GM18907 (cell line): Measurements from ENCODE around the gene FAF1.

Experiments
- ATAC-seq: cut with Tn5 transposase; IDR thresholded peaks from one replicate; pipeline ENCODE4 v1.9.1; 2021; ENCODE audit warnings: mild to moderate bottlenecking, moderate library complexity; ENCODE audit not compliant: unreplicated experiment

The FAF1 gene

GRCh38 chr1:50978852-50979781 is 19.1 kb upstream of the FAF1 start:
- ATAC-seq: no peak

- peak; percentile 48 for ATAC-seq
These were observed 18.2 kb upstream of the FAF1 start for GRCh38 chr1:50978144-50978851.

GRCh38 chr1:50977575-50978143 is 17.6 kb upstream of the FAF1 start:
- peak; percentile 57 for ATAC-seq

DNA sequence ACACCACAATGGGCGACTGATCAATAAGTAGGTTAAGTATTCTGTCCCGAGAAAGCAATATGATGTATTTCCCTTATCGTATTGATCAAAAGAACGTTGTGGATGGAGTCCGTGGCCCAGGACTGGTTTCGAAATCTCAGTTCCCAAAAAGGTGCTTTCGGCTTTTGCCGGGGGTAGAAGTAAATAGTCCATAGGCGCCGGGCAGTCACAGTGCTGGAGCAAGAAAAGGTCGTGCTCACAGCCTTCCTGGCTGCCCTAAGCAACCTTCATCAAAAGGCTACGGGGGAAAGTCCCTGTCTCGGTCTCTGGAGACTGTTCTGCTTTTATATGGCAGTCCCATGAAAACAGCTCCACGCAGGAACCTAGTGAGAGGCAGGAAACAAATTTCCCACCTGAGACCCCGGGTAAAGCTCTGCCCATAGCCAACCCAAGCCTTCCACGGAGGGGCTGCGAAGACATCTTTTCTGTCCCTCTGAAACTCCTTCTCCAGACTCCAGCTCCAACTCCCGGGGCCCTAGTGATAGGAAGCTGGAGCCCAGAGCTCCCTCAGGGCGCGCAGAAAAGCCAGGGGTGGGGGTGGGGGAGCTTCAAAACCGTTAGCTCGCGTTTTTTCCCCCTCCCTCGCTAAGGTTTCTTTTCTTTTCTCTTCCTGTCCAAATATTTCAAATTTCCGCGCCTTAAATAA is 17.0 kb upstream of the FAF1 start:
- ATAC-seq: peak; percentile 66

GRCh38 chr1:50976111-50976889 is 16.2 kb upstream of the FAF1 start:
- ATAC-seq: peak; percentile 11

GRCh38 chr1:50975436-50975835 is 15.4 kb upstream of the FAF1 start:
- ATAC-seq: no peak

DNA sequence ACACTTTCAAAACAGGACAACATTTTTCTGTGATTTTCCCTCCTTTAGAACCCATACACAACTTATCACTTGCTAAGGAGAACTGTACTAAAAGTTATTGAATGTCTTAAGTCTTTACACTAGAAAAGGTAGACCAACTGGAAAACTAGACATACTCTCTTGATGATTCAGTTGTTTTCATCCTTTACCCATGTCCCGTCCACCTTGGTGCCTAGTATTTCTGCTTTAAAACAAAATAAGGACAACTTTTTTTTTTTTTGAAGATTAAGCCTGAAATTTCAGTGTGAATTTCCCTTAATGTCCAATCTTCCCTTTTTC is 14.5 kb upstream of the FAF1 start:
- no peak for ATAC-seq

- ATAC-seq: no peak
These were observed 14.0 kb upstream of the FAF1 start for GRCh38 chr1:50973875-50974617.

DNA sequence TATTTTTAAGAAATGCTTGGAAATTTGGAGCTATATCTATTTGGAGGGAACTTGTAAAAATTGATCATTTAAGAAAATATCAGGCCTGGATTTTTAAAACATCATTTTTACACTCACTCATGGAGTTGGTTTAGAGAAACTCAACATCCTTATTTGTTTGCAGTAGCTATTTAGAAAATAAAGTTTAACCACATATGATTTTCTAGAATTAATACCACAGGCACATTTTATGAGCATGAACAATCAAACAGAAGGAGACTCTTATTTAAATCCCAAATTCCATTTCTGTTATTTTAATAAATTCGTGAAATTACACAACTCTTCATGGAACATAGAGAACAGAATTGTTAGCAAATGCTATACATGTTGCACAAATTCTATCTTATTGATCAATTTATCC is 13.2 kb upstream of the FAF1 start:
- ATAC-seq: no peak

DNA sequence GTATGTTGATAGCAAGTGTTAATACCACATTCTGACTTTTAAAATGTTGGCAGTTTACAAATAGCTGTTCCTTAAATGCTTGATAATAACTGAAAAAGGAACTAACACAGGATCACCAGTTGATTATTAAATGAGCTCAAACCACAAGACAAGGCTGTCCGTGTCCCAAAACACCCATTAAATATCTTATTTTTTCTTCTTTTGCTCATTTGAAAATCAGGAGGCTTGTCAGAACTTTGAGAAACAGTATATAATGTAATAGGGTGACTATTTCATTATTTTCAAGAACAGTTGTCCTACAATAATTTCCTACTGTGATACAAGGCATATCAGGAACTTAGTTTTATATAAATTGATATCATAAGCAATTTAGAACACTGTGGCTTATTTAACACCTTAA is 12.7 kb upstream of the FAF1 start:
- no peak for ATAC-seq

GRCh38 chr1:50971748-50972305 is 11.8 kb upstream of the FAF1 start:
- ATAC-seq: no peak

GRCh38 chr1:50970931-50971582 is 11.0 kb upstream of the FAF1 start:
- ATAC-seq: no peak

DNA sequence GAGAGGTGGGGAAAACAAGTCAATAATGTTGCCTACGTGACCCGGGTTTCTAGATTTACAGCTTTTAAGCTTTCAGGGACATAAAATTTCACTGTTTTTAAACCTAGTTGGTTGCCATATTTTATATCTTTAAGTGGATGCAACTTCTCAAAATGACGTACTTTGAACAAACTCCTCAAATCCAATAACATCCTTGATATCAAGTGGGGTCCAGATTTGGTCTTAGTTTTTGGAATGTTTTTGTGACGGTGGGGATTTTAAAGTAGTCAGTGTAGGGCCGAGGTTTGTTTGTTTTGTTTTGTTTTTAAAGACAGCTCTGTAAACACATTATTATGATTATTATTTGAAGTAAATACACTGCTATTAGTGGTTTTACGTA is 10.4 kb upstream of the FAF1 start:
- ATAC-seq: no peak

DNA sequence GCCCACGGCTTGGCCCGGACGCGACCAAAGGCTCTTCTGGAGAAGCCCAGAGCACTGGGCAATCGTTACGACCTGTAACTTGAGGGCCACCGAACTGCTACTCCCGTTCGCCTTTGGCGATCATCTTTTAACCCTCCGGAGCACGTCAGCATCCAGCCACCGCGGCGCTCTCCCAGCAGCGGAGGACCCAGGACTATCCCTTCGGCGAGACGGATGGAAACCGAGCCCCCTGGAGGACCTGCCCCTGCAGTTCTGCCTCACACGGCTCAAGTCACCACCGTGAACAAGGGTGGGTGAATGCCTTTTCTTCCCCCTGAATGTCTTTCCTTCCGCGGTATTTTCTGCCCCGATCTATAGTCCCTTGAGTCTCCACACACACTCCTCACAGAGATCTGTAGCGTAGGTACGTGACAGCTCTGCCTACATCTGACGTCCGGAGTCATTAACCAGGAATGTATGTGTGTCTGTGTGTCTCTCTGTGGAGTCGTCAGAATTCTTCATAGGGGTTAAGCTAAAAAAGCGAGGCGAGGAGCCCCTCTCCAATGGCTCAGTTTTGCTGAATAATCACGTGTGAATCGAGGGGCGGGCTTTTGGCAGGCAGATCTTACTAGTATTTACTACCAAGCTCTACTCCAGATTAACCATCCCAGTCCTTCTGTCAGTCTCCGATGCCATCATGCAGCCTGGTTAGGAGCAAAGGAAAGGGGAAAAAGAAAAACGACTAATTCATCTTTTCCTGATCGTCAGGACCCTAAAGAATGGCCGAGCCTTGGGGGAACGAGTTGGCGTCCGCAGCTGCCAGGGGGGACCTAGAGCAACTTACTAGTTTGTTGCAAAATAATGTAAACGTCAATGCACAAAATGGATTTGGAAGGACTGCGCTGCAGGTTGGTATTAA is 9.8 kb upstream of the FAF1 start, which contains the start of gene CDKN2C:
Gene CDKN2C (plus strand): TSS at position 635 of the 898 bp plus-strand sequence. CDS start 124 bp downstream, at position 759.
- ATAC-seq: peak; percentile 34

GRCh38 chr1:50968821-50969610 is 8.9 kb upstream of the FAF1 start:
- peak; percentile 27 for ATAC-seq

DNA sequence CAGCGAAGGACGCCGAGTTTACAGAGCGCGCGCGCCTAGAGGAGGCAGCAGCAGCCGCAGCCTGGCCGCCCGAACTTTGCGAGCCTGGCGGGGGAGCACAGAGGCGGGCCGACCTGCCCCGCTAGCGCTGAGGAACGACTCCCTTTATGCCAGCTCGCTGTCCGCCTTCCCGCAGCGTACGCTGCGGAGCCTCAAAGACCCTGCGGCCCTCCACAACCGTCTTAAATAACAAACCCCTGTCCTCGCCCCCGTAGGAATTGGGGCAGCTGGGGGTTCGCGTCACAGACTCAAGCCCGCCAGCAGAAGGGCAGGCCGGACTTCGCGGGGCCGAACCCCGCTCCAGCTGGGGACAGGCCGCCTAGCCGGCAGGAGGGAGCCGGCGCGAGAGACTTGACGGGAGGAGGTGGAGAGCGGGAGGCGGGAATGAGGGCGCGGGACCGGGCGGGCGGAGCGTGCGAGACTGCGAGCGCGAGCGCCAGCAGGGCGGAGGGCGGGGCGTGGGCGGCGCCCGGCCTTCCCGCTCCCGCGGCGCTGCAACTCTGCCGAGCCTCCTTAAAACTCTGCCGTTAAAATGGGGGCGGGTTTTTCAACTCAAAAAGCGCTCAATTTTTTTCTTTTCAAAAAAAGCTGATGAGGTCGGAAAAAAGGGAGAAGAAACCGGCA is 8.2 kb upstream of the FAF1 start:
- peak; percentile 71 for ATAC-seq
